H9 (cell line): ENCODE data around the gene SRSF10. TPM values are rescaled to one million over a fixed set of nuclear protein-coding genes. Genes with fewer than 3 reads are reported as not detected.

Experiments
- DNase-seq: peaks from one replicate; pipeline ENCODE4 v3.0.0-alpha.2; 2017
- H2AFZ ChIP-seq: one replicate; pipeline ENCODE4 v1.6.1; 2013; ENCODE audit warnings: mild to moderate bottlenecking, low read length, control low read depth, moderate library complexity
- H2AK5ac ChIP-seq: 2 replicates; pipeline ENCODE4 v1.6.1; 2013; ENCODE audit warnings: low read length, control low read depth, mixed read lengths; ENCODE audit not compliant: insufficient read length
- H2BK120ac ChIP-seq: one replicate; pipeline ENCODE4 v1.6.1; 2013; ENCODE audit warnings: low read depth, mild to moderate bottlenecking, low read length, control low read depth, inconsistent platforms; ENCODE audit not compliant: poor library complexity, severe bottlenecking
- H2BK12ac ChIP-seq: 2 replicates; pipeline ENCODE4 v1.6.1; 2013; ENCODE audit warnings: low read length, control low read depth, mixed read lengths, low read depth; ENCODE audit not compliant: insufficient read length
- H2BK15ac ChIP-seq: 2 replicates; pipeline ENCODE4 v1.6.1; 2013; ENCODE audit warnings: low read depth, low read length, control low read depth
- H2BK20ac ChIP-seq: one replicate; pipeline ENCODE4 v1.6.1; 2013; ENCODE audit warnings: low read depth, mild to moderate bottlenecking, low read length, control low read depth, inconsistent platforms; ENCODE audit not compliant: poor library complexity, severe bottlenecking
- H2BK5ac ChIP-seq: 2 replicates; pipeline ENCODE4 v1.6.1; 2013; ENCODE audit warnings: low read length, control low read depth, mixed read lengths; ENCODE audit not compliant: insufficient read length
- H3K14ac ChIP-seq: 2 replicates; pipeline ENCODE4 v1.6.1; 2013; ENCODE audit warnings: low read length, control low read depth; ENCODE audit not compliant: insufficient read depth
- H3K18ac ChIP-seq: 2 replicates; pipeline ENCODE4 v1.6.1; 2013; ENCODE audit warnings: low read depth, mild to moderate bottlenecking, mixed read lengths, low read length, control low read depth; ENCODE audit not compliant: insufficient read length
- H3K23ac ChIP-seq: 2 replicates; pipeline ENCODE4 v1.6.1; 2013; ENCODE audit warnings: low read length, control low read depth, mixed read lengths, low read depth; ENCODE audit not compliant: insufficient read length
- H3K23me2 ChIP-seq: 2 replicates; pipeline ENCODE4 v1.6.1; 2013; ENCODE audit warnings: low read depth, mild to moderate bottlenecking, mixed read lengths, low read length, control low read depth; ENCODE audit not compliant: insufficient read length, poor library complexity, severe bottlenecking
- H3K27ac ChIP-seq: 2 replicates; pipeline ENCODE4 v1.5.1; 2013; ENCODE audit warnings: low read length, control low read depth, mixed read lengths, low read depth; ENCODE audit not compliant: insufficient read length
- H3K27me3 ChIP-seq: 2 replicates; pipeline ENCODE4 v1.6.1; 2013; ENCODE audit warnings: low read length, control low read depth, inconsistent platforms; ENCODE audit not compliant: insufficient read depth
- H3K4ac ChIP-seq: 2 replicates; pipeline ENCODE4 v1.6.1; 2013; ENCODE audit warnings: low read depth, mild to moderate bottlenecking, control low read depth, inconsistent platforms, low read length, moderate library complexity
- H3K4me1 ChIP-seq: 2 replicates; pipeline ENCODE4 v1.6.1; 2013; ENCODE audit warnings: low read length, control low read depth, inconsistent platforms; ENCODE audit not compliant: insufficient read depth
- H3K4me2 ChIP-seq: 2 replicates; pipeline ENCODE4 v1.6.1; 2013; ENCODE audit warnings: low read length, control low read depth, mixed read lengths; ENCODE audit not compliant: insufficient read length, insufficient read depth
- H3K56ac ChIP-seq: 2 replicates; pipeline ENCODE4 v1.6.1; 2013; ENCODE audit warnings: low read depth, mild to moderate bottlenecking, mixed read lengths, low read length, control low read depth; ENCODE audit not compliant: insufficient read length
- H3K79me1 ChIP-seq: 2 replicates; pipeline ENCODE4 v1.6.1; 2013; ENCODE audit warnings: low read depth, mild to moderate bottlenecking, moderate library complexity, low read length, control low read depth, inconsistent platforms; ENCODE audit not compliant: insufficient read depth, poor library complexity, severe bottlenecking
- H3K79me2 ChIP-seq: 2 replicates; pipeline ENCODE4 v1.6.1; 2013; ENCODE audit warnings: low read length, control low read depth, inconsistent platforms; ENCODE audit not compliant: insufficient read depth
- H3K9ac ChIP-seq: 2 replicates; pipeline ENCODE4 v1.6.1; 2013; ENCODE audit warnings: low read length, control low read depth, mixed read lengths; ENCODE audit not compliant: insufficient read length; ENCODE audit errors: extremely low read depth
- H3K9me3 ChIP-seq: one replicate; pipeline ENCODE4 v1.6.1; 2013; ENCODE audit warnings: low read depth, low read length, inconsistent platforms; ENCODE audit not compliant: control insufficient read depth
- H3T11ph ChIP-seq: one replicate; pipeline ENCODE4 v1.6.1; 2013; ENCODE audit warnings: mild to moderate bottlenecking, low read length, control low read depth, inconsistent platforms
- H4K20me1 ChIP-seq: one replicate; pipeline ENCODE4 v1.6.1; 2013; ENCODE audit not compliant: control insufficient read depth, insufficient read length, insufficient read depth
- H4K5ac ChIP-seq: 2 replicates; pipeline ENCODE4 v1.6.1; 2013; ENCODE audit warnings: low read depth, mild to moderate bottlenecking, mixed read lengths, low read length, control low read depth; ENCODE audit not compliant: insufficient read length
- H4K8ac ChIP-seq: replicated peaks from 2 replicates; pipeline ENCODE4 v1.6.1; 2013; ENCODE audit warnings: low read length, control low read depth, mixed read lengths, low read depth; ENCODE audit not compliant: insufficient read length
- H4K91ac ChIP-seq: 2 replicates; pipeline ENCODE4 v1.6.1; 2013; ENCODE audit warnings: low read depth, mild to moderate bottlenecking, moderate library complexity, mixed read lengths, low read length, control low read depth; ENCODE audit not compliant: insufficient read length
- H3K27ac Mint-ChIP-seq, 3 experiments: 2 replicates in 2 of 3; 3 replicates in 1 of 3; pipeline ENCODE4 v1.8.0; 2020 to 2021; ENCODE audit warnings: mixed read lengths in 3 of 3, mild to moderate bottlenecking in 1 of 3, moderate library complexity in 1 of 3
- H3K27me3 Mint-ChIP-seq: 2 replicates; pipeline ENCODE4 v1.8.0; 2021; ENCODE audit warnings: low read depth, mild to moderate bottlenecking, moderate library complexity, mixed read lengths
- H3K36me3 Mint-ChIP-seq, 3 experiments: 2 replicates in 2 of 3; 3 replicates in 1 of 3; pipeline ENCODE4 v1.8.0; 2020 to 2021; ENCODE audit warnings: low read depth in 3 of 3, mixed read lengths in 3 of 3; ENCODE audit not compliant: insufficient read depth in 1 of 3
- H3K4me1 Mint-ChIP-seq, 2 experiments: 2 replicates each; pipeline ENCODE4 v1.8.0; 2020; ENCODE audit warnings: mixed read lengths in 2 of 2
- H3K4me3 Mint-ChIP-seq, 2 experiments: 2 replicates in 1 of 2; 3 replicates in 1 of 2; pipeline ENCODE4 v1.8.0; 2020 to 2021; ENCODE audit warnings: mild to moderate bottlenecking in 2 of 2, mixed read lengths in 2 of 2, moderate library complexity in 1 of 2
- H3K9me3 Mint-ChIP-seq, 2 experiments: 2 replicates in 1 of 2; 3 replicates in 1 of 2; pipeline ENCODE4 v1.8.0; 2020; ENCODE audit warnings: mild to moderate bottlenecking in 2 of 2, mixed read lengths in 2 of 2, moderate library complexity in 1 of 2
- WGBS: extraction: QIAGEN DNeasy Blood & Tissue Kit; methylation state at CpG from one replicate; pipeline ENCODE4 v1.1.7; 2013; ENCODE audit warnings: missing lambda C conversion rate, low lambda C conversion rate, mixed read lengths; ENCODE audit not compliant: insufficient read length; ENCODE audit errors: extremely low coverage; 5-methylcytosine and 5-hydroxymethylcytosine counted together
- total RNA-seq: library from RNA; stranded (reverse); gene quantifications from 2 replicates; pipeline ENCODE4 v1.2.1, GENCODE V29; 2021
- TF ChIP-seq, protein P1 (sequence below): fragments of 200-600 bp; sonication (generic); conservative IDR thresholded peaks from 3 replicates; pipeline ENCODE4 v1.8.0; 2021; ENCODE audit warnings: antibody characterized with exemption, mild to moderate bottlenecking

SRSF10 gene
- total RNA-seq, 1 experiment from 2014 or later, result 238 TPM

DNA sequence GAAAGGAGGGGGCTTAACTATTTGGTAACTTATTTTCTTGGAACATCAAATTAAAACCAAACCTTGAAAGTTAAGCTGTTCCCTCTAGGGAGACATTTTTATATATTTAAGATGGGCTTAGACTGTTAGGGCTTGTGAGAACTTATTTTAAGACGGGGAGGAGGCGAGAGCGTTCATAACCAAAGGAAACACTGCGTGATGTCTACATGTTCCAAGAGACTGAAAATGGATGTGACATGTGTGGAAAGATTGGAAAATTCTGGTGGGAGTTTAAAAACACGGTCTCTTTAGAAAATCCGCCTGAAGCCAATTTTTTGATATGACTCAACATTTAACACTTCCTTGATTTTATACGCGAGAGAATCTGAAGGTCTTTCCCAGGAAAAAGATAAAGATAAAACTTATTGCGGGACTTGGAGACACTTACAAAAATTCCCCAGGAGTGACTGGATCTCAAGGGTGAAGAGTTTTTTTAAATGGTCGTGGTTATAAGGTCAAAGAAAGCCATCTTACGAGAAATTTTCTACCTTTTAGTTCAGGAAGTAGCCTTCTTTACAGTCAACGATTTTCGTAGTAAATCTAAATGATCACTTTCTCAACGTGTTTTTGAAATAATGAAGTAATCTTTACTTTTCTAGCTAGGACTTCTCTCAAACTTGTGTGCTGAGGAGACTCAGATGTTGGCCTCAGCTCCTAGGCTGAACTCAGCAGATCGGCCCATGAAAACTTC lies 19.7 kb downstream of the SRSF10 start:
- no peak for DNase-seq
- Histone ChIP-seq H2BK12ac (no peak overlapping the region), H3K4ac (no peak overlapping the region), H3K79me2 (peaks cover 7% of the 10 kb centered on the region; the same call in 1 of the 2 replicates), H2AK5ac (no peak overlapping the region), H4K20me1 (no peaks in the 10 kb centered on the region), H2BK20ac (no peak overlapping the region), H2BK120ac (no peak overlapping the region), H2BK5ac (no peak overlapping the region), H3K23ac (no peak overlapping the region), H3K27ac (peak overlapping the region; percentile 95), H3K9ac (peak overlapping the region; percentile 99), H4K5ac (no peak overlapping the region), H3T11ph (no peak overlapping the region), H4K8ac (no peak overlapping the region), H3K4me1 (no peaks in the 10 kb centered on the region), H3K14ac (no peak overlapping the region; the same call in 1 of the 2 replicates), H4K91ac (no peak overlapping the region), H3K9me3 (no peaks in the 10 kb centered on the region), H3K18ac (no peak overlapping the region), H3K27me3 (no peaks in the 10 kb centered on the region), H2AFZ (no peak overlapping the region), H3K56ac (no peak overlapping the region), H2BK15ac (no peak overlapping the region), H3K79me1 (no peaks in the 10 kb centered on the region), H3K4me2 (peak overlapping the region; percentile 79), H3K23me2 (peaks cover 3% of the 10 kb centered on the region)
- Mint-ChIP-seq H3K36me3 (peaks cover 17 to 32% (median 20%) of the 10 kb centered on the region in 3 experiments), H3K4me3 (peak overlapping the region; percentile 89 to 97), H3K27me3 (no peaks in the 10 kb centered on the region; the same call in 1 of the 2 replicates), H3K4me1 (peaks cover 23 to 27% of the 10 kb centered on the region in 2 experiments), H3K9me3 (no peaks in the 10 kb centered on the region), H3K27ac (peak overlapping the region; percentile 92 to 100 (median 100))
- WGBS, result no CpG with 5 or more reads among the region's 15 CpGs
- TF ChIP-seq, protein P1, sequence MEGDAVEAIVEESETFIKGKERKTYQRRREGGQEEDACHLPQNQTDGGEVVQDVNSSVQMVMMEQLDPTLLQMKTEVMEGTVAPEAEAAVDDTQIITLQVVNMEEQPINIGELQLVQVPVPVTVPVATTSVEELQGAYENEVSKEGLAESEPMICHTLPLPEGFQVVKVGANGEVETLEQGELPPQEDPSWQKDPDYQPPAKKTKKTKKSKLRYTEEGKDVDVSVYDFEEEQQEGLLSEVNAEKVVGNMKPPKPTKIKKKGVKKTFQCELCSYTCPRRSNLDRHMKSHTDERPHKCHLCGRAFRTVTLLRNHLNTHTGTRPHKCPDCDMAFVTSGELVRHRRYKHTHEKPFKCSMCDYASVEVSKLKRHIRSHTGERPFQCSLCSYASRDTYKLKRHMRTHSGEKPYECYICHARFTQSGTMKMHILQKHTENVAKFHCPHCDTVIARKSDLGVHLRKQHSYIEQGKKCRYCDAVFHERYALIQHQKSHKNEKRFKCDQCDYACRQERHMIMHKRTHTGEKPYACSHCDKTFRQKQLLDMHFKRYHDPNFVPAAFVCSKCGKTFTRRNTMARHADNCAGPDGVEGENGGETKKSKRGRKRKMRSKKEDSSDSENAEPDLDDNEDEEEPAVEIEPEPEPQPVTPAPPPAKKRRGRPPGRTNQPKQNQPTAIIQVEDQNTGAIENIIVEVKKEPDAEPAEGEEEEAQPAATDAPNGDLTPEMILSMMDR, result no peak
